Measurements from ENCODE around the gene CCSAP. TPM values are rescaled to one million over a fixed set of nuclear protein-coding genes. Genes with fewer than 3 reads are reported as not detected.

CCSAP gene
- total and polyA plus RNA-seq, 2 of the 4 experiments (the other 2 are of a cell fraction): 2.3 to 3.8 TPM

DNA sequence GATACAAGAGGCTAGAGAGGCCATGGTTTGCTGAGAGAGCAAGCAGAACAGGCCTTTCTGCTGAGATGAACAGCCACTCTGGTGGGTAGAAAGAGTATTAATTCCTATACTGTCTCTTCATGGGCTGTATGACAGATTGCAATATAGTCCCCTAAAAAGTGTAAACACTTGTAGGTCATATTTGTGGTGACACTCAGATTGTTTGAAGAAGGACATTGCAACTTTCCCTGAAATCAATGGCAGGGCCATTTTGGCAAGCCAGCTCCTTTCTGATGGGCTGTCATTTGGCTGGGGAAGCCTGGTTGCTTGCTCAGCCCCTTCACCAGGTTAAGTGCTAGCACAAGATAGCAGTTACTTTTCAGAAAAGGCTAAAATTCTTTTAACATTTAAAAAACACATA lies 44.4 kb downstream of the CCSAP start:
- Histone ChIP-seq H3K4me2 (ENCODE audit: low read depth, low read length) (no peak overlapping the region), H3K4me3 (ENCODE audit: insufficient read depth, low read depth, low read length) (no peak overlapping the region), H2AFZ (replicated peaks; ENCODE audit: low read length, poor library complexity) (no peak overlapping the region), H2BK5ac (ENCODE audit: low read depth, low read length, poor library complexity, severe bottlenecking) (peak overlapping the region; percentile 86), H3K36me3 (ENCODE audit: control insufficient read depth, insufficient read depth, low read length) (peaks cover 30% of the 10 kb centered on the region), H3K9me1 (ENCODE audit: insufficient read depth, low read length) (peaks cover 31% of the 10 kb centered on the region), H3K79me1 (ENCODE audit: low read depth in 1 of 2, low read length in 2 of 2) (peaks cover 14 to 45% of the 10 kb centered on the region in 2 experiments; a peak in 3 of 4 replicates), H3K27me3 (ENCODE audit: control insufficient read depth, insufficient read depth, low read length) (no peaks in the 10 kb centered on the region), H4K20me1 (ENCODE audit: insufficient read depth, low read length) (0 out of 2 replicates have a peak, but pooled peaks cover 3% of the 10 kb centered on the region), H3K27ac (ENCODE audit: insufficient read depth, low read length) (peak overlapping the region; percentile 92), H3K18ac (ENCODE audit: low read depth, low read length) (peak overlapping the region; percentile 94), H3K14ac (replicated peaks; ENCODE audit: low read depth, low read length) (no peak overlapping the region), H3K56ac (ENCODE audit: extremely low read depth, insufficient read depth, low read length) (no peak overlapping the region; the same call in 1 of the 2 replicates), H2BK20ac (ENCODE audit: low read depth, low read length) (peak overlapping the region; percentile 56; the same call in 1 of the 2 replicates), H2AK5ac (ENCODE audit: low read depth, low read length) (peak overlapping the region; percentile 56; the same call in 1 of the 2 replicates), H3K4ac (ENCODE audit: low read depth, low read length) (peak overlapping the region; percentile 37; the same call in 1 of the 2 replicates), H2BK15ac (ENCODE audit: low read depth, low read length) (peak overlapping the region; percentile 74; the same call in 1 of the 3 replicates), H2BK120ac (ENCODE audit: low read depth, low read length) (peak overlapping the region; percentile 74), H2AK9ac (replicated peaks; ENCODE audit: low read depth, low read length, poor library complexity) (no peak overlapping the region), H4K5ac (ENCODE audit: low read depth, low read length) (peak overlapping the region; percentile 81), H4K91ac (ENCODE audit: insufficient read depth, low read depth, low read length) (peak overlapping the region; percentile 71), H3K9me3 (ENCODE audit: control insufficient read depth, insufficient read depth, low read length) (no peaks in the 10 kb centered on the region), H3K4me1 (ENCODE audit: control insufficient read depth, insufficient read depth, low read length) (peaks cover 19% of the 10 kb centered on the region), H4K8ac (ENCODE audit: low read depth in 2 of 2, low read length in 2 of 2) (peak overlapping the region in 1 of 2 experiments; percentile 10; a peak in 1 of 4 replicates), H3K9ac (ENCODE audit: low read depth, low read length) (peak overlapping the region; percentile 42; the same call in 1 of the 2 replicates), H3K23ac (ENCODE audit: low read depth, low read length) (no peak overlapping the region)
- in situ Hi-C loops (cut with MboI; ENCODE audit: low sequenced_read_pairs): no loop called here
- TF ChIP-seq SMC3 (IDR thresholded peaks at IDR 0.05; ENCODE audit: low read depth, low read length) (no peak), RCOR1 (IDR thresholded peaks at IDR 0.05; ENCODE audit: insufficient replicate concordance, low read length) (no peak), CEBPB (IDR thresholded peaks at IDR 0.05; ENCODE audit: low read depth, low read length) (no peak), MAZ (IDR thresholded peaks at IDR 0.05; ENCODE audit: borderline replicate concordance, low read depth, low read length) (no peak), NFE2L2 (IDR thresholded peaks at IDR 0.05; ENCODE audit: low read depth, low read length) (no peak), MAFK (IDR thresholded peaks at IDR 0.05; ENCODE audit: low read depth, low read length) (no peak), RFX5 (IDR thresholded peaks at IDR 0.05; ENCODE audit: low read depth, low read length) (no peak), MXI1 (IDR thresholded peaks at IDR 0.05; ENCODE audit: borderline replicate concordance, low read depth, low read length) (no peak), RAD21 (IDR thresholded peaks at IDR 0.05; ENCODE audit: low read length) (no peak), BHLHE40 (IDR thresholded peaks at IDR 0.05; ENCODE audit: low read depth, low read length) (no peak), CHD1 (IDR thresholded peaks at IDR 0.05; ENCODE audit: low read depth, low read length) (no peak), POLR2A (IDR thresholded peaks at IDR 0.05; ENCODE audit: low read depth, low read length) (no peak), FOS (IDR thresholded peaks at IDR 0.05; ENCODE audit: low read depth, low read length) (no peak)
- TF ChIP-seq, protein P1, sequence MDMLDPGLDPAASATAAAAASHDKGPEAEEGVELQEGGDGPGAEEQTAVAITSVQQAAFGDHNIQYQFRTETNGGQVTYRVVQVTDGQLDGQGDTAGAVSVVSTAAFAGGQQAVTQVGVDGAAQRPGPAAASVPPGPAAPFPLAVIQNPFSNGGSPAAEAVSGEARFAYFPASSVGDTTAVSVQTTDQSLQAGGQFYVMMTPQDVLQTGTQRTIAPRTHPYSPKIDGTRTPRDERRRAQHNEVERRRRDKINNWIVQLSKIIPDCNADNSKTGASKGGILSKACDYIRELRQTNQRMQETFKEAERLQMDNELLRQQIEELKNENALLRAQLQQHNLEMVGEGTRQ (IDR thresholded peaks at IDR 0.05; ENCODE audit: low read depth, low read length): no peak
- TF ChIP-seq, protein P2, sequence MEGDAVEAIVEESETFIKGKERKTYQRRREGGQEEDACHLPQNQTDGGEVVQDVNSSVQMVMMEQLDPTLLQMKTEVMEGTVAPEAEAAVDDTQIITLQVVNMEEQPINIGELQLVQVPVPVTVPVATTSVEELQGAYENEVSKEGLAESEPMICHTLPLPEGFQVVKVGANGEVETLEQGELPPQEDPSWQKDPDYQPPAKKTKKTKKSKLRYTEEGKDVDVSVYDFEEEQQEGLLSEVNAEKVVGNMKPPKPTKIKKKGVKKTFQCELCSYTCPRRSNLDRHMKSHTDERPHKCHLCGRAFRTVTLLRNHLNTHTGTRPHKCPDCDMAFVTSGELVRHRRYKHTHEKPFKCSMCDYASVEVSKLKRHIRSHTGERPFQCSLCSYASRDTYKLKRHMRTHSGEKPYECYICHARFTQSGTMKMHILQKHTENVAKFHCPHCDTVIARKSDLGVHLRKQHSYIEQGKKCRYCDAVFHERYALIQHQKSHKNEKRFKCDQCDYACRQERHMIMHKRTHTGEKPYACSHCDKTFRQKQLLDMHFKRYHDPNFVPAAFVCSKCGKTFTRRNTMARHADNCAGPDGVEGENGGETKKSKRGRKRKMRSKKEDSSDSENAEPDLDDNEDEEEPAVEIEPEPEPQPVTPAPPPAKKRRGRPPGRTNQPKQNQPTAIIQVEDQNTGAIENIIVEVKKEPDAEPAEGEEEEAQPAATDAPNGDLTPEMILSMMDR (conservative IDR thresholded peaks at IDR 0.05; ENCODE audit: low read depth, low read length): no peak
- TF ChIP-seq, protein P3, sequence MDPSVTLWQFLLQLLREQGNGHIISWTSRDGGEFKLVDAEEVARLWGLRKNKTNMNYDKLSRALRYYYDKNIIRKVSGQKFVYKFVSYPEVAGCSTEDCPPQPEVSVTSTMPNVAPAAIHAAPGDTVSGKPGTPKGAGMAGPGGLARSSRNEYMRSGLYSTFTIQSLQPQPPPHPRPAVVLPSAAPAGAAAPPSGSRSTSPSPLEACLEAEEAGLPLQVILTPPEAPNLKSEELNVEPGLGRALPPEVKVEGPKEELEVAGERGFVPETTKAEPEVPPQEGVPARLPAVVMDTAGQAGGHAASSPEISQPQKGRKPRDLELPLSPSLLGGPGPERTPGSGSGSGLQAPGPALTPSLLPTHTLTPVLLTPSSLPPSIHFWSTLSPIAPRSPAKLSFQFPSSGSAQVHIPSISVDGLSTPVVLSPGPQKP (IDR thresholded peaks at IDR 0.05; ENCODE audit: borderline replicate concordance, low read depth, low read length): no peak
- DNase-seq (no peak), ATAC-seq (ENCODE audit: low read depth) (peak; percentile 57)
- ChIA-PET POLR2A (ENCODE audit: unreplicated experiment) (no interaction called here), CTCF (interaction anchor here (1.3 kb wide), 1 partner anchor 9 kb away, joined by 4 read pairs; no protein-coding TSS in a partner anchor)
- BruUV-seq (replicated peaks): no TSS peak
- intact Hi-C loops (cut with micrococcal nuclease): no loop called here
- dilution Hi-C loops (cut with HindIII; ENCODE audit: low sequenced_read_pairs, unreplicated experiment): no loop called here

Data from IMR-90 (cell line).